Endometrium (tissue), 2 donors: Measurements from ENCODE around the gene CDCA4.

Experiments
- FAIRE-seq: peaks from 2 replicates; lab custom pipeline; 2012; peaks lifted over from hg19 to GRCh38; lab: Jason Lieb, UNC
- donor health status: control.
- donor health status: control.

CDCA4 gene

GRCh38 chr14:105013150-105013785 lies 7.6 kb downstream of the CDCA4 start:
- FAIRE-seq, result no peak

GRCh38 chr14:105012171-105012985 lies 8.5 kb downstream of the CDCA4 start:
- FAIRE-seq, result no peak

- FAIRE-seq, result no peak
Observed at GRCh38 chr14:105011312-105011990, 9.4 kb downstream of the CDCA4 start.

GRCh38 chr14:105010891-105011291 lies 10.0 kb downstream of the CDCA4 start:
- no peak for FAIRE-seq

GRCh38 chr14:105010106-105010505 lies 10.8 kb downstream of the CDCA4 start:
- no peak for FAIRE-seq

- FAIRE-seq, result no peak
Observed at GRCh38 chr14:105007593-105008264, 13.2 kb downstream of the CDCA4 start.

- no peak for FAIRE-seq
Observed at GRCh38 chr14:105006831-105007592, 13.9 kb downstream of the CDCA4 start.

GRCh38 chr14:105005929-105006830 lies 14.7 kb downstream of the CDCA4 start:
- no peak for FAIRE-seq

GRCh38 chr14:105005329-105005928 lies 15.5 kb downstream of the CDCA4 start:
- FAIRE-seq, result no peak

- FAIRE-seq, result no peak
Observed at GRCh38 chr14:104999361-104999760, 21.5 kb downstream of the CDCA4 start.

- FAIRE-seq, result no peak
Observed at GRCh38 chr14:104998801-104999200, 22.1 kb downstream of the CDCA4 start.

- no peak for FAIRE-seq
Observed at GRCh38 chr14:104996483-104996882, 24.4 kb downstream of the CDCA4 start.

- no peak for FAIRE-seq
Observed at GRCh38 chr14:104996032-104996431, 24.9 kb downstream of the CDCA4 start.

GRCh38 chr14:104994978-104995377 lies 25.9 kb downstream of the CDCA4 start:
- FAIRE-seq, result no peak

GRCh38 chr14:104993808-104994591 lies 26.9 kb downstream of the CDCA4 start:
- FAIRE-seq, result no peak

GRCh38 chr14:104993306-104993705 lies 27.6 kb downstream of the CDCA4 start:
- FAIRE-seq, result no peak

- FAIRE-seq, result no peak
Observed at GRCh38 chr14:104992501-104992900, 28.4 kb downstream of the CDCA4 start.

GRCh38 chr14:104991896-104992230 lies 29.0 kb downstream of the CDCA4 start:
- no peak for FAIRE-seq

GRCh38 chr14:104989951-104990303 lies 31.0 kb downstream of the CDCA4 start:
- FAIRE-seq, result no peak
